ENCODE results near the gene KAT6B. TPM values are rescaled to one million over a fixed set of nuclear protein-coding genes. Genes with fewer than 3 reads are reported as not detected.

KAT6B gene
- polyA plus RNA-seq, 2 donors = 4.7 to 6.7 TPM

DNA sequence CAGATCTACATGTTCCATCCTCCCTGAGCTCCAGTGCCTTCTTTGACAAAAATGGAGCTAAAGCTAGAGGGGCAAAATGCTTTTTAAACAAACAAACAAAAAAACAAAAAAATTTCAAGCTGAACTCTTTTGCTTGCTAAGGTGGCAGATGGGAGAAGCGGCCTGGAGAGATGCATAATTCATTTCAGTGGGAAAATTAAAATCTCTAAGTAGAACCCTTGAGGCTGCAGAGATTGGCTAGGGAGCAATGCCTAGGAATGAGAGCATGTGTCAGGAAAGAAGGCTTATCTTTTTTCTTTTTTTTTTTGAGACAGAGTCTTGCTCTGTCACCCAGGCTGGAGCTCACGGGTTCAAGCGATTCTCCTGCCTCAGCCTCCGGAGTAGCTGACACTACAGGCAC is 238.7 kb downstream of the KAT6B start:
- H3K27ac ChIP-seq (ENCODE audit: low read depth in 2 of 2, low read length in 1 of 2) = no peak overlapping the region
- 88 to 89% methylated on average over 4 of the region's 4 CpGs for WGBS, 2 donors
- H3K4me3 ChIP-seq (ENCODE audit: low read depth in 1 of 2, low read length in 2 of 2) = no peak overlapping the region
- H3K36me3 ChIP-seq (ENCODE audit: control insufficient read depth in 2 of 2, insufficient read depth in 2 of 2, low read length in 1 of 2) = no peaks in the 10 kb centered on the region
- H3K27me3 ChIP-seq (ENCODE audit: control insufficient read depth in 1 of 2, insufficient read depth in 2 of 2, low read length in 2 of 2) = no peaks in the 10 kb centered on the region
- H3K9me3 ChIP-seq (ENCODE audit: control insufficient read depth in 2 of 2, insufficient read depth in 1 of 2, low read depth in 1 of 2, low read length in 1 of 2) = no peaks in the 10 kb centered on the region
- no peaks in the 10 kb centered on the region for H3K4me1 ChIP-seq (ENCODE audit: control insufficient read depth in 2 of 2, insufficient read depth in 2 of 2, low read length in 1 of 2)

DNA sequence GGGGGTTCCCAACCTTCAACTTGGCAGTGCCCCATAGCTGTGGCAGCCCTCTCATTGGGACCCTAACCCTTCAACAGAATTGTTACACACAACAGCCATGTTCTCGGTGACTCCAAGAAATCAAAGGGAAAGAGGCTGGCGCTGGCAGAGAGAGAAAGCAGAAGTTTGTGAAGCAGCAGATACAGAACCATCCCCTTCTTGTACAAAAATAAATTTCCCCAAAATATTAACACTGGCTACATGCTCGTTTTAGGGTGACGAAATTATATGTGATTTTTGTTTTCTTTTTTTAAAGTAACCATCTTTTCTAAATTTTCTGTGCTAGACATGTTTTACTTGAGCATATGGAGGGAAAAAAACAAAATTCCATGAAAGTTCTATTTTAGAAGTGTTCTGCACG is 239.9 kb downstream of the KAT6B start:
- Histone ChIP-seq H3K27ac (ENCODE audit: low read depth in 2 of 2, low read length in 1 of 2) (no peak overlapping the region), H3K36me3 (ENCODE audit: control insufficient read depth in 2 of 2, insufficient read depth in 2 of 2, low read length in 1 of 2) (no peaks in the 10 kb centered on the region), H3K27me3 (ENCODE audit: control insufficient read depth in 1 of 2, insufficient read depth in 2 of 2, low read length in 2 of 2) (no peaks in the 10 kb centered on the region), H3K4me1 (ENCODE audit: control insufficient read depth in 2 of 2, insufficient read depth in 2 of 2, low read length in 1 of 2) (no peaks in the 10 kb centered on the region), H3K9me3 (ENCODE audit: control insufficient read depth in 2 of 2, insufficient read depth in 1 of 2, low read depth in 1 of 2, low read length in 1 of 2) (no peaks in the 10 kb centered on the region), H3K4me3 (ENCODE audit: low read depth in 1 of 2, low read length in 2 of 2) (no peak overlapping the region)
- WGBS, 2 donors = 89 to 94% methylated on average over 5 of the region's 5 CpGs

DNA sequence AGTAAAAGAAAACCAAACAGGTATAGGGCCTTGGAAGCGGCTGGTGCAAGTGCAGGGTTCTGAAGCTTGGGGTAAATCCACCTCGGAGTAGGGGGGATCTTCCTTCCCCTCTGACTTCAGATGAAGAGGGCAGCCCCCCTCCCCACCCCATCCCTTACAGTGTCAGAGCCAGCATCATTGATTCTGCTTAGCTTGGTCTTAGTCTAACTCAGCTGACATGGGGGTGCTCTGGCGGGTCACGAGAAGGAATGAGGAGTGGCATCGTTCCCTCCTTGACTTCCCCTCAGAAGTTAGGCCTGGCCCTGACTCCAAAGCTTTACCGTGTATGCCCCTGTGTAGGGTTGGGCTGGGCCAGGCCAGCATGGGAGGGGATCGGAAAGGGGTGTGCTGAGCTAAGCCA is 240.9 kb downstream of the KAT6B start:
- no peak overlapping the region for H3K4me3 ChIP-seq (ENCODE audit: low read depth in 1 of 2, low read length in 2 of 2)
- 87% methylated on average over 7 of the region's 7 CpGs for WGBS, 2 donors
- no peaks in the 10 kb centered on the region for H3K9me3 ChIP-seq (ENCODE audit: control insufficient read depth in 2 of 2, insufficient read depth in 1 of 2, low read depth in 1 of 2, low read length in 1 of 2)
- H3K27me3 ChIP-seq (ENCODE audit: control insufficient read depth in 1 of 2, insufficient read depth in 2 of 2, low read length in 2 of 2) = no peaks in the 10 kb centered on the region
- no peaks in the 10 kb centered on the region for H3K36me3 ChIP-seq (ENCODE audit: control insufficient read depth in 2 of 2, insufficient read depth in 2 of 2, low read length in 1 of 2)
- H3K4me1 ChIP-seq (ENCODE audit: control insufficient read depth in 2 of 2, insufficient read depth in 2 of 2, low read length in 1 of 2) = no peaks in the 10 kb centered on the region
- H3K27ac ChIP-seq (ENCODE audit: low read depth in 2 of 2, low read length in 1 of 2) = no peak overlapping the region

DNA sequence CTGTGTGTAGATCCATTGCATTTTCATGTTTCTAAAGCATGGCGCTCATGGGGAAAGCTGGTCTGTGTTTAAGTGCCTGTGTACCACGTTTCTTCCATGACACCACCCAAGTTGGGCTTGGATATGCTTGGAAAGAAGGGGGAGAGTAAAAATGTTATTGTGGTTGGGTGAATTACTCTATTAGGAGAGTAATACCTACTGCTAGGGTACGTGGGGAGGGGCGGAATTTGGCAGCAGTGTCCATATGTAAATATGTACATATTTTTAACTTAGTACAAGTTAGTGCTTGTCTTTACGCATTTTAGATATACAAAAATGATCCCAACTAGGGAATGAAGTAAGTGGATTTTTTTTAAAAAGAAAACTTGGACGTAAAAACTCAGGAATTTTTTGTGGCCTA is 242.1 kb downstream of the KAT6B start:
- no peaks in the 10 kb centered on the region for H3K9me3 ChIP-seq (ENCODE audit: control insufficient read depth in 2 of 2, insufficient read depth in 1 of 2, low read depth in 1 of 2, low read length in 1 of 2)
- H3K36me3 ChIP-seq (ENCODE audit: control insufficient read depth in 2 of 2, insufficient read depth in 2 of 2, low read length in 1 of 2) = no peaks in the 10 kb centered on the region
- no peak overlapping the region for H3K27ac ChIP-seq (ENCODE audit: low read depth in 2 of 2, low read length in 1 of 2)
- no peak overlapping the region for H3K4me3 ChIP-seq (ENCODE audit: low read depth in 1 of 2, low read length in 2 of 2)
- no peaks in the 10 kb centered on the region for H3K27me3 ChIP-seq (ENCODE audit: control insufficient read depth in 1 of 2, insufficient read depth in 2 of 2, low read length in 2 of 2)
- 61 to 63% methylated on average over 6 of the region's 6 CpGs for WGBS, 2 donors
- H3K4me1 ChIP-seq (ENCODE audit: control insufficient read depth in 2 of 2, insufficient read depth in 2 of 2, low read length in 1 of 2) = no peaks in the 10 kb centered on the region

DNA sequence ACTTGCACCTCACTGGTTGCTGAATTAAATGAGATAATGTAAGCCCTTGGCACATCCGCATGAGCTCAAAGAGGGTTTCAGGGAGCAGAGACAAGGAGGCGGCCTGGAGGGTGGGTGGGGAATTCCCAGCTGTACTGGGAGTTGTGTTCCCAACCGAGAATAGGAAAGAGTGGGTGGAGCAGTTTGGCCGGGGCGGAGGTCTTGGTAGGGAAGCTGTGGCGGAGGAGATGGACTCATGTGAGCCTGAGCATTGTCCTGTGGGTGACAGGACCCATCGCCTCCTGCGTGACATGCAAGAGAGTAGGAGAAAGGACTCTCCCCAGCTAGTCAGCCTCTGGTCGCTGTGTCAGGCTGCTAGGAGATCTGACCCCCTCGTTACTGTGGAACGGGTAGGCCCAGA is 244.1 kb downstream of the KAT6B start:
- Histone ChIP-seq H3K4me3 (ENCODE audit: low read depth in 1 of 2, low read length in 2 of 2) (no peak overlapping the region), H3K4me1 (ENCODE audit: control insufficient read depth in 2 of 2, insufficient read depth in 2 of 2, low read length in 1 of 2) (no peaks in the 10 kb centered on the region), H3K27ac (ENCODE audit: low read depth in 2 of 2, low read length in 1 of 2) (no peak overlapping the region), H3K27me3 (ENCODE audit: control insufficient read depth in 1 of 2, insufficient read depth in 2 of 2, low read length in 2 of 2) (no peaks in the 10 kb centered on the region), H3K9me3 (ENCODE audit: control insufficient read depth in 2 of 2, insufficient read depth in 1 of 2, low read depth in 1 of 2, low read length in 1 of 2) (no peaks in the 10 kb centered on the region), H3K36me3 (ENCODE audit: control insufficient read depth in 2 of 2, insufficient read depth in 2 of 2, low read length in 1 of 2) (no peaks in the 10 kb centered on the region)
- WGBS, 2 donors = 83 to 84% methylated on average over 11 of the region's 11 CpGs

DNA sequence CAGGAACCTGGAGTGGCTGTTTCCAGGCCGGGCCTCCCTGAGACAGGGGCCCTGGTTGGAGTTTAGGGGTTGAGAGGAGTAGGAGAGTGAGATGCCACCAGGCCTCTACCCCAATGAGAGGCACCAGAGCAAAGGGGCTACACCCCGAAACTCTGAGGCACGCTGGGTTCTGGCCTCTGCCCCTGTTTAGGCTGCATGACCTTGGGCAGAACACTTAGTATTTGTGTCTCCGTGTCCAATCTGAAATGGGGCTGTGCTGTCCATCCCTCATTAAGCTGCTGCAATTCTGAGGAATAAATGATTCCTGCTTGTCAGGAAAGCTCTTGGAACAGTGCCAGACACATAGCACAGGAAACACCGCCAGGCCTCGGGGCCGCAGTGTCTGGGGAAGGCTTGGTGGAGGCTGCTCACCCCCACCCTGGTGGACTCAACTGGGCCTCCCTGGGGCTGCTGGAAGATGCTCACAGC is 244.6 kb downstream of the KAT6B start:
- no peaks in the 10 kb centered on the region for H3K36me3 ChIP-seq (ENCODE audit: control insufficient read depth in 2 of 2, insufficient read depth in 2 of 2, low read length in 1 of 2)
- H3K27ac ChIP-seq (ENCODE audit: low read depth in 2 of 2, low read length in 1 of 2) = no peak overlapping the region
- H3K4me1 ChIP-seq (ENCODE audit: control insufficient read depth in 2 of 2, insufficient read depth in 2 of 2, low read length in 1 of 2) = no peaks in the 10 kb centered on the region
- H3K9me3 ChIP-seq (ENCODE audit: control insufficient read depth in 2 of 2, insufficient read depth in 1 of 2, low read depth in 1 of 2, low read length in 1 of 2) = no peaks in the 10 kb centered on the region
- H3K4me3 ChIP-seq (ENCODE audit: low read depth in 1 of 2, low read length in 2 of 2) = no peak overlapping the region
- 59 to 69% methylated on average over 7 of the region's 7 CpGs for whole genome bisulfite sequencing, 2 donors
- H3K27me3 ChIP-seq (ENCODE audit: control insufficient read depth in 1 of 2, insufficient read depth in 2 of 2, low read length in 2 of 2) = no peaks in the 10 kb centered on the region

DNA sequence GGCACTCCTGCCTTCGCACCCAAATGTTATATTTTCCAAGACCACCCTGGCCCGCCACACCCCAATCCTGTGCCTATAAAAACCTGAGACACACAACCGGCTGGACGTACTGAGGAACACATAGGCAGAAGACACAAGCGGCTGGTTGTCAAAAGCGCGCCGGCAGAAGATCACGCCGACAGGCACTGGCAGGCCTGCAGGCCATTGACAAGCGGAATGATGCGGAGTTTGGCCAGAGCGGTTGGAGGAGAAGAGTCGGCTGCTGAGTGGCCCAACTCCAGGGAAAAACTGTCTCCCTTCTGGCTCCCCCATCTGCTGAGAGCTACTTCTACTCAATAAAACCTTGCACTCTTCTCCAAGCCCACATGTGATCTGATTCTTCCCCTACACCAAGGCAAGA is 245.4 kb downstream of the KAT6B start:
- H3K4me3 ChIP-seq (ENCODE audit: low read depth in 1 of 2, low read length in 2 of 2) = no peak overlapping the region
- no peaks in the 10 kb centered on the region for H3K9me3 ChIP-seq (ENCODE audit: control insufficient read depth in 2 of 2, insufficient read depth in 1 of 2, low read depth in 1 of 2, low read length in 1 of 2)
- no peaks in the 10 kb centered on the region for H3K27me3 ChIP-seq (ENCODE audit: control insufficient read depth in 1 of 2, insufficient read depth in 2 of 2, low read length in 2 of 2)
- H3K27ac ChIP-seq (ENCODE audit: low read depth in 2 of 2, low read length in 1 of 2) = no peak overlapping the region
- no peaks in the 10 kb centered on the region for H3K36me3 ChIP-seq (ENCODE audit: control insufficient read depth in 2 of 2, insufficient read depth in 2 of 2, low read length in 1 of 2)
- no peaks in the 10 kb centered on the region for H3K4me1 ChIP-seq (ENCODE audit: control insufficient read depth in 2 of 2, insufficient read depth in 2 of 2, low read length in 1 of 2)
- 93 to 94% methylated on average over 14 of the region's 14 CpGs for WGBS, 2 donors

DNA sequence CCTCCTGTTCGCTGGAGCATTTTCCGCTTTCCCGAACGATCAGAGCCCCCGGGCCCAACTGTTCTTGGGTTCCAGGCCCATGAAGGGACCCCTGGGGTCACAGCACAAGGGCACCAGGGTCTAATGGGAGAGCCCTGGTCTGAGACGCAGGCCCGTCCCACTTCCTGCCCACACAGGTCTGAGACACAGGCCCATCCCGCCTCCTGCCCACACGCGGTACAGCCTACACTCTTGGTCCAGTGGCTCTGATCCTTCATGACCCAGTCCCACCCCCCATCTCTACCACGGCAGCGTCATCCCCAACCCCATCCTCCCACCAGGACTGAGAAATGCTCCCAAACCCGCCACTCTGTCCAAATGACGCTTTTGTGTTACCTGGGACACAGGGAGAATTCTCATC is 246.3 kb downstream of the KAT6B start:
- Histone ChIP-seq H3K9me3 (ENCODE audit: control insufficient read depth in 2 of 2, insufficient read depth in 1 of 2, low read depth in 1 of 2, low read length in 1 of 2) (no peaks in the 10 kb centered on the region), H3K27ac (ENCODE audit: low read depth in 2 of 2, low read length in 1 of 2) (no peak overlapping the region)
- WGBS, 2 donors = 88 to 91% methylated on average over 14 of the region's 14 CpGs

DNA sequence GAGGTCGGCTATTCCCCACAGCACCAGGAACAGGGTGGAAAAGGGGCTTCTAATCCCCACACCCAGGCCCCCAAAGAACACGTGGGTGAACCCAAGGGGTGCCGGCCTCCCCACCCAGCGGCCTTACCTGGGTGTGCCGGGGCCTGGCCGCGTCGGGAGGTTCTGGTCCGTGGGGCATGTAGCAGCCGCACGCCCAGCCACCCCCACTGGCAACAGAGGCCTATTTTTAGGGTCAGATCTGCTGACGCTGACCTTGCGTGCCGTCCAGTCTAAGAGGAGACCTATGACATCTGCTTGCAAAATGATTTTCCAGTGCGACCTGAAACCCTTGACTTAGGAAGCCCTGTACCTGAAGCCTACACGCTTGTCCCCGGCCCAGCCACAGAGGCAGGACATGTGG is 247.0 kb downstream of the KAT6B start:
- Histone ChIP-seq H3K36me3 (ENCODE audit: control insufficient read depth in 2 of 2, insufficient read depth in 2 of 2, low read length in 1 of 2) (no peaks in the 10 kb centered on the region), H3K4me1 (ENCODE audit: control insufficient read depth in 2 of 2, insufficient read depth in 2 of 2, low read length in 1 of 2) (no peaks in the 10 kb centered on the region), H3K9me3 (ENCODE audit: control insufficient read depth in 2 of 2, insufficient read depth in 1 of 2, low read depth in 1 of 2, low read length in 1 of 2) (no peaks in the 10 kb centered on the region), H3K27ac (ENCODE audit: low read depth in 2 of 2, low read length in 1 of 2) (no peak overlapping the region), H3K27me3 (ENCODE audit: control insufficient read depth in 1 of 2, insufficient read depth in 2 of 2, low read length in 2 of 2) (no peaks in the 10 kb centered on the region), H3K4me3 (ENCODE audit: low read depth in 1 of 2, low read length in 2 of 2) (no peak overlapping the region)
- WGBS, 2 donors = 96 to 97% methylated on average over 17 of the region's 17 CpGs

More for the DNA sequence above, 246.3 kb downstream of the KAT6B start:
- Histone ChIP-seq H3K36me3 (ENCODE audit: control insufficient read depth in 2 of 2, insufficient read depth in 2 of 2, low read length in 1 of 2) (no peaks in the 10 kb centered on the region), H3K4me1 (ENCODE audit: control insufficient read depth in 2 of 2, insufficient read depth in 2 of 2, low read length in 1 of 2) (no peaks in the 10 kb centered on the region), H3K27me3 (ENCODE audit: control insufficient read depth in 1 of 2, insufficient read depth in 2 of 2, low read length in 2 of 2) (no peaks in the 10 kb centered on the region), H3K4me3 (ENCODE audit: low read depth in 1 of 2, low read length in 2 of 2) (no peak overlapping the region)

DNA sequence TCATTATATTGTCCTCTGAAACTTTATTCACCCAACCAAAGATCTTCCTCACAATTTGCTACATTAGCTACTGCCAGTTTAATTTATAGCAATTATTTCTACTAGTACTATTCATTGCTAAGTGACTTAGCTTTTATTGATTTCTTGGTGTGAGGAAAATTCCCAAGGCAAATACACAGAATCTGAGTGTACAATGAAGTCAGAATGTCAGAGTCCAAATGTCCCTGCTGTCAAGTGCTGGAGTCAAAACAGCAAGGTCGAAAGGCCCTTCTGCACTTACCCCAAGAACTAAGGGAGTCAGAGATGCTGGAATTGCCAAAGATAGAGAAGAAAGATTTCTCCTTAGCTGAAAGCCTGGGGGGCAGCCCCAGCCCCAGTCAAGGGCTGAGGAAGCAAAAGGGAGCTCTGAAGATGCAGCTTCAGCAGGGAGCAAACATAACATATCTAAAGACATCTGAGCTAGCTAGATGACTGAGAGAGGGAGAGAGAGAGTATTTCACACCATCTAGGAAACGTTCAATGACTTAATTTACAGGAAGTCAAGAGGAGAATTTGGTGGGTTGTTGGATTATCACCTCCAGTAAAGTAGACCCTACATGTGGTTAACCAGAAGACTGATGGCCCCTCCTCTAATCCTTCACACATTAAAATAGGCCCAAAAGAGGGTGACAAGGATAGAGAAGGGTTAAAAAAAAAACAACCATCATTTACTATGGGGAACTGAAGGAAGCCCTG is 248.5 kb downstream of the KAT6B start:
- no peak overlapping the region for H3K4me3 ChIP-seq (ENCODE audit: low read depth in 1 of 2, low read length in 2 of 2)
- H3K4me1 ChIP-seq (ENCODE audit: control insufficient read depth in 2 of 2, insufficient read depth in 2 of 2, low read length in 1 of 2) = no peaks in the 10 kb centered on the region
- WGBS, 2 donors = 46 to 61% methylated on average over 2 of the region's 2 CpGs
- no peaks in the 10 kb centered on the region for H3K36me3 ChIP-seq (ENCODE audit: control insufficient read depth in 2 of 2, insufficient read depth in 2 of 2, low read length in 1 of 2)
- no peaks in the 10 kb centered on the region for H3K9me3 ChIP-seq (ENCODE audit: control insufficient read depth in 2 of 2, insufficient read depth in 1 of 2, low read depth in 1 of 2, low read length in 1 of 2)
- no peaks in the 10 kb centered on the region for H3K27me3 ChIP-seq (ENCODE audit: control insufficient read depth in 1 of 2, insufficient read depth in 2 of 2, low read length in 2 of 2)
- no peak overlapping the region for H3K27ac ChIP-seq (ENCODE audit: low read depth in 2 of 2, low read length in 1 of 2)
